ENCODE data around the gene FIGNL1. TPM values are rescaled to one million over a fixed set of nuclear protein-coding genes. Genes with fewer than 3 reads are reported as not detected.

Gene FIGNL1
- total and polyA plus RNA-seq, 5 donors from 2014 or later = 10.8 to 13.8 (median 12.5) TPM

DNA sequence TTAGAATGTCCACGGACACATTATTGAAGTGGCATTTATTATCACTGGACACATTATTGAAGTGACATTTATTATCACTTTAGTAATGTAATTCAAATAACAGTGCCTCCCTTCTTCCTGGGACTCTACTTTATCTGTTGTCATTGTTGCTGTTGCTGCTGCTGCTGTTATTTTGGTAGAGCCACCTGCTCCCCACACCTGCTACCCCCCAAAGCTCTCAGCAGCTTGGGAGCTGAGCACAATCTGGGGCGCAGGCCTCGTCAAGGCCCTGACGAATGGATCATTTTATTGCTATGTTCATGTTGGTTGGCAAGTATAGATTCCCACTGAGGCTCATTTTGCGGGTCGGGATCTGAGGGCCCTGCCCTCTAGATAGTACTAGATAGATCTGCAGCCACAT, 24.8 kb downstream of the FIGNL1 start:
- ATAC-seq (ENCODE audit: low read depth in 2 of 2) (no peak), DNase-seq (no peak)
- no peaks in the 10 kb centered on the region for H3K27me3 Mint-ChIP-seq
- H3K9me3 ChIP-seq (ENCODE audit: control insufficient read depth in 2 of 2, low read length in 2 of 2) = no peaks in the 10 kb centered on the region
- H3K9me3 Mint-ChIP-seq = no peaks in the 10 kb centered on the region
- no peak overlapping the region for H3K4me3 Mint-ChIP-seq
- H3K4me1 Mint-ChIP-seq = no peaks in the 10 kb centered on the region
- H3K27me3 ChIP-seq (ENCODE audit: control insufficient read depth, insufficient read depth, low read length) = no peaks in the 10 kb centered on the region
- no peak overlapping the region for H3K27ac ChIP-seq (ENCODE audit: insufficient read depth, low read length, poor library complexity, severe bottlenecking)
- no peak overlapping the region for H3K27ac Mint-ChIP-seq
- H3K4me3 ChIP-seq (ENCODE audit: low read depth, low read length) = no peak overlapping the region
- H3K4me1 ChIP-seq (ENCODE audit: control insufficient read depth, insufficient read depth, low read length, poor library complexity, severe bottlenecking) = no peaks in the 10 kb centered on the region
- H3K36me3 ChIP-seq (ENCODE audit: control insufficient read depth, insufficient read depth, low read length) = no peaks in the 10 kb centered on the region
- H3K36me3 Mint-ChIP-seq = no peaks in the 10 kb centered on the region

DNA sequence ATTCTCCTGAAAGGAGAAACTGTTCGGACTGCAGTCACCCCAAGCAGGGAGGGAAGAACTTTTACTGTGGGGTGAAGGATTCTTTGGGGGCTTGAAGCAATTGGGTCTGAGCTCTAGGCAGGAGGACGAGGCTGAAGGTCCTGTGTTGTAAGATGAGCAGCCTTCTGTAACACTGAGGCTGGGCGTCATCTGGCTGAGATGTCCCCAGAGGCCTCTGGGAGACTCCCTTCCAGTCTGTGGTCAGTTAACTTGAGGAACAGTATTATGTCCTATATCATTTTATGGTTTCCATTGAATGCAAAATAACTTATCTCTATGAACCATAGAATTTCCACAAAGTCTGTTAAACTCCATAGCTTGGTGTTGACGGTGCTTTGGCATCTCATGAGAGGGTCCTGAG, 26.3 kb downstream of the FIGNL1 start:
- no peaks in the 10 kb centered on the region for H3K36me3 ChIP-seq (ENCODE audit: control insufficient read depth, insufficient read depth, low read length)
- no peaks in the 10 kb centered on the region for H3K27me3 Mint-ChIP-seq
- no peaks in the 10 kb centered on the region for H3K4me1 Mint-ChIP-seq
- H3K27me3 ChIP-seq (ENCODE audit: control insufficient read depth, insufficient read depth, low read length) = no peaks in the 10 kb centered on the region
- H3K9me3 ChIP-seq (ENCODE audit: control insufficient read depth in 2 of 2, low read length in 2 of 2) = no peaks in the 10 kb centered on the region
- ATAC-seq (ENCODE audit: low read depth in 2 of 2) (no peak), DNase-seq (no peak)
- no peak overlapping the region for H3K4me3 ChIP-seq (ENCODE audit: low read depth, low read length)
- H3K27ac Mint-ChIP-seq = no peak overlapping the region
- H3K4me3 Mint-ChIP-seq = no peak overlapping the region
- H3K9me3 Mint-ChIP-seq = no peaks in the 10 kb centered on the region
- H3K4me1 ChIP-seq (ENCODE audit: control insufficient read depth, insufficient read depth, low read length, poor library complexity, severe bottlenecking) = no peaks in the 10 kb centered on the region
- no peak overlapping the region for H3K27ac ChIP-seq (ENCODE audit: insufficient read depth, low read length, poor library complexity, severe bottlenecking)
- no peaks in the 10 kb centered on the region for H3K36me3 Mint-ChIP-seq

DNA sequence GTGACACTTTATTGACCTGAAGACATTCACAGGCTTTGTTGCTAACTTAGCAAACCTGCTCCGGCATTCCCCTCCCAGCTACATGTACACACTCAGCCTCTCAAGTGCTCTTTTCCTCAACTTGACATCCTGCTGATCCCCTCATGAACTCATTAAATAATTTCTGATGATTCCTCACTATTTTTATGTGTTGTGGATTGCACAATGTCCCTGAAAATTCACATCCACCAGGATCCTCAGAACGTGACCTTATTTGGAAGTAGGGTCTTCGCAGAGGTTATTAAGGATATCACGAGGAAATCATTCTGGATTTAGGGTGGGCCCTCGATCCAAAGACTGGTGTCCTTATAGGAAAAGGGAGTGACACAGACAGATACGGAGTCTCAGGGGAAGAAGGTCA, 27.3 kb downstream of the FIGNL1 start:
- Mint-ChIP-seq H3K4me1 (no peaks in the 10 kb centered on the region), H3K4me3 (no peak overlapping the region), H3K27me3 (no peaks in the 10 kb centered on the region), H3K9me3 (no peaks in the 10 kb centered on the region), H3K27ac (no peak overlapping the region), H3K36me3 (no peaks in the 10 kb centered on the region)
- no peaks in the 10 kb centered on the region for H3K36me3 ChIP-seq (ENCODE audit: control insufficient read depth, insufficient read depth, low read length)
- H3K4me1 ChIP-seq (ENCODE audit: control insufficient read depth, insufficient read depth, low read length, poor library complexity, severe bottlenecking) = no peaks in the 10 kb centered on the region
- ATAC-seq (ENCODE audit: low read depth in 2 of 2) (no peak), DNase-seq (no peak)
- H3K27me3 ChIP-seq (ENCODE audit: control insufficient read depth, insufficient read depth, low read length) = no peaks in the 10 kb centered on the region
- no peak overlapping the region for H3K4me3 ChIP-seq (ENCODE audit: low read depth, low read length)
- no peaks in the 10 kb centered on the region for H3K9me3 ChIP-seq (ENCODE audit: control insufficient read depth in 2 of 2, low read length in 2 of 2)
- no peak overlapping the region for H3K27ac ChIP-seq (ENCODE audit: insufficient read depth, low read length, poor library complexity, severe bottlenecking)

DNA sequence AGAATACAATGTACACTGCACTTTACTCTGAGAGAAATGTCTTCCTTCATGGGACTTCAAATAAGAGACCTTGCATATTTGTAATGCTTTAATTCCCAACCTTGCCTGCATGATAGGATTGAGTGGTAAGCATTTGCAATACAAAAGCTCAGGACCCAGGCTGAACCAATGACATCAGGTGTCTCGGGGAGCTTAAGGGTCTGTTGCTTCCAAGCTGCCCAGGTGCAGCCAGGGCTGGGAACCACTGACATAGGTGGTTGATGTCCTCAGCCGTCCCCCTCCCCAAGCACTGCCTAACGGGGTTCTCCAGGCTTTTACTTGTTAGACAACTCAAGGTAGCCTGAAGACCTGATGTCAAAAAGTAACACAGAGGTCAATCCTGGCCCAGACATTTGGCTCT, 29.1 kb downstream of the FIGNL1 start:
- DNase-seq (no peak), ATAC-seq (ENCODE audit: low read depth in 2 of 2) (no peak)
- Histone ChIP-seq H3K27ac (ENCODE audit: insufficient read depth, low read length, poor library complexity, severe bottlenecking) (no peak overlapping the region), H3K36me3 (ENCODE audit: control insufficient read depth, insufficient read depth, low read length) (no peaks in the 10 kb centered on the region), H3K4me3 (ENCODE audit: low read depth, low read length) (no peak overlapping the region), H3K4me1 (ENCODE audit: control insufficient read depth, insufficient read depth, low read length, poor library complexity, severe bottlenecking) (no peaks in the 10 kb centered on the region), H3K9me3 (ENCODE audit: control insufficient read depth in 2 of 2, low read length in 2 of 2) (no peaks in the 10 kb centered on the region), H3K27me3 (ENCODE audit: control insufficient read depth, insufficient read depth, low read length) (no peaks in the 10 kb centered on the region)
- H3K4me1 Mint-ChIP-seq = peaks cover 0 to 6% (median 2%) of the 10 kb centered on the region in 4 donors
- H3K36me3 Mint-ChIP-seq = no peaks in the 10 kb centered on the region
- H3K9me3 Mint-ChIP-seq = no peaks in the 10 kb centered on the region
- H3K27me3 Mint-ChIP-seq = no peaks in the 10 kb centered on the region
- H3K27ac Mint-ChIP-seq = no peak overlapping the region
- no peak overlapping the region for H3K4me3 Mint-ChIP-seq

DNA sequence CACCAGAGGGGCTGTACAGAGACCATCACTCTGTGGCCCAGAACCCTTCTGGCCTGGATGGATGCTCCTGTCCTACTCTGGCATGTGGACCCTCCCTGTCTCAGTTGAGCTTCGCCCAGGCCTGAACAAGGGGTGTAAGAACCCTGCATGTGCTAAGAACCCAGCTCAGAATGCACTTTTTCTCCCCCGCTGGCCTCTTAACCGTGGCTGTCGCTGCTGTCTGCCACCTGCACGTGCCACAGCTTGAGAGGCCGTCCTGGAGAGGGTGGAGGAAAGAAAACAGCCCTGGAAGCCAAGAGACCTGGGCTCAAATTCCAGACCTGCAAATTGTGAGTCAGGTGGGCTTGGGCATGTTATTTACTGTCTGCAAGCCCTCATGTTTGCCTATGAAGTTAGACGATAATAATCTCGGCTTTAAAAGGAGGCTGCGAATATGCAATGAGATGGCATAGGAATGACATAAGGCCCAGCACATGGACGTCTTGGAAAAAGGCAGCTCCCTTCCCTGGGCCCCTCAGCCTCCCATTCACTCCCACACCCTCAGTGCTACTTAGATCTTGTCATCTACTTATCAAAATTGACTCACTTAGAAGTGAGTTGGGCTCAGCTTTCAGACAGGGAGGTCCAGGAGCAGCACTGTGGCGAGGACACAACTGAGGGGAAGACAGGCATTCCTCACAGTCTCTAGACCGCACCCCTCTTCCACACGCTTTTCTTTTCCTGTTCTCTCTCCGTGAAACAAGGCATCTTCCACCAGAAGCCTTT, 31.4 kb downstream of the FIGNL1 start:
- Mint-ChIP-seq H3K4me3 (no peak overlapping the region), H3K9me3 (no peaks in the 10 kb centered on the region), H3K36me3 (no peaks in the 10 kb centered on the region), H3K27me3 (no peaks in the 10 kb centered on the region), H3K4me1 (peaks cover 0 to 13% (median 3%) of the 10 kb centered on the region in 4 donors), H3K27ac (peak overlapping the region in 2 of 3 donors; percentile 36 to 67)
- Histone ChIP-seq H3K9me3 (ENCODE audit: control insufficient read depth in 2 of 2, low read length in 2 of 2) (no peaks in the 10 kb centered on the region), H3K27ac (ENCODE audit: insufficient read depth, low read length, poor library complexity, severe bottlenecking) (no peak overlapping the region), H3K27me3 (ENCODE audit: control insufficient read depth, insufficient read depth, low read length) (no peaks in the 10 kb centered on the region), H3K36me3 (ENCODE audit: control insufficient read depth, insufficient read depth, low read length) (no peaks in the 10 kb centered on the region), H3K4me3 (ENCODE audit: low read depth, low read length) (no peak overlapping the region), H3K4me1 (ENCODE audit: control insufficient read depth, insufficient read depth, low read length, poor library complexity, severe bottlenecking) (no peaks in the 10 kb centered on the region)
- DNase-seq (no peak), ATAC-seq (ENCODE audit: low read depth in 2 of 2) (no peak)

DNA sequence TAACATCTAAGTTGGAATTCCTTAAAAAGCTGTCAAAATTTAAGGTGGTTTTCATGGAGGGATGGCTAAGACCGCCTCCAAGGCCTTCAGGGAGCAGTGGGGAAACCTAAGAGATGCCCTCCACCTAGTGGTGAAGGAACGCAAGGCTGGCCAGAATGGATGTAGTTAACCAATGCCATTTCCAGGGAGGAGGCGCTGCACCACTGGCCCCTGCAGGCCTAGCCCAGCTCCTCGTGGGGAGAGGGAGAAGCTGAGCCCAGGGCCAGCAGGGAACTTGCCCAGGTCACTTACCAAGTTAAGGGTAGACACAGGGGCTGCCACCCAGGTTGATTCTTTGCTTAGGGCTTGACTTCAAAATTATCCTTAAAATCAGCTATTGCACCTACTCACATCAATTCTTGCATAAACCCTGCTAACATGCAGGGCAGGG, 32.0 kb downstream of the FIGNL1 start:
- H3K9me3 Mint-ChIP-seq = no peaks in the 10 kb centered on the region
- no peaks in the 10 kb centered on the region for H3K27me3 Mint-ChIP-seq
- Histone ChIP-seq H3K4me3 (ENCODE audit: low read depth, low read length) (no peak overlapping the region), H3K27me3 (ENCODE audit: control insufficient read depth, insufficient read depth, low read length) (no peaks in the 10 kb centered on the region), H3K27ac (ENCODE audit: insufficient read depth, low read length, poor library complexity, severe bottlenecking) (no peak overlapping the region), H3K4me1 (ENCODE audit: control insufficient read depth, insufficient read depth, low read length, poor library complexity, severe bottlenecking) (no peaks in the 10 kb centered on the region), H3K36me3 (ENCODE audit: control insufficient read depth, insufficient read depth, low read length) (no peaks in the 10 kb centered on the region), H3K9me3 (ENCODE audit: control insufficient read depth in 2 of 2, low read length in 2 of 2) (no peaks in the 10 kb centered on the region)
- DNase-seq (peak; percentile 47 to 81 (median 62)), ATAC-seq (ENCODE audit: low read depth in 2 of 2) (peak; percentile 77 to 84)
- peaks cover 0 to 13% (median 3%) of the 10 kb centered on the region in 4 donors for H3K4me1 Mint-ChIP-seq
- H3K36me3 Mint-ChIP-seq = no peaks in the 10 kb centered on the region
- H3K4me3 Mint-ChIP-seq = no peak overlapping the region
- H3K27ac Mint-ChIP-seq = no peak overlapping the region

DNA sequence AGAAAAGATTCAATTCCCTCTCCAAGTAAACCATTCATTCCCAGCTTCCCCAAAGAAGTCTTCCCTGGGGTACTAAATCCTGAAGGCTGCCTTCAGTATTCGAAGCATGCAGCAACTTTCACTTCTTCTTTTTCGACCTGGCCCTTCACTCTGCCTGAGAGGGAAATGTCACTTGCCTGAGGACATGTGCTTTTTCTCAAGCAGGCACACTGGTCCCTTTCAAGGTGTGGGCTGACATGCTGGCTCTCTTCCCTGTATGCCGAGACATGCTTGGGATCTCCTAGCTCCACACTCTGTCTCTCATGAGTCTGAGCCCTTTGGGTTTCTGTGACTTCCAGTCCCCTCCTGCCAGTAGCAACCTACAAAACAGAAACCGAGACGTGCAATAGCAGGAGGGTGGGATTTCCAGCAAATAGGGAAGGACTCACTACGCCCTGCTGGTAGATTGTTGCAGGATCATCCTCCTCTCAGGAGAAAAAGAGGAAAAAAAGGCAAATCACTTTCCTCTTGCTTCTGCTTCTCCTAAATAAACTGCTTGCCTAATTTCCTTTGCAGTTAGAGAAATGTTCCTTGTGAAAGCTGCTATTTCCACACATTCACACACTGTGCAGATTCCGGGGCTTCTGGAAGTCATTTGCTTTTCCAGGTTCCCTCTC, 33.5 kb downstream of the FIGNL1 start:
- Histone ChIP-seq H3K27ac (ENCODE audit: insufficient read depth, low read length, poor library complexity, severe bottlenecking) (no peak overlapping the region), H3K27me3 (ENCODE audit: control insufficient read depth, insufficient read depth, low read length) (no peaks in the 10 kb centered on the region), H3K4me3 (ENCODE audit: low read depth, low read length) (no peak overlapping the region), H3K36me3 (ENCODE audit: control insufficient read depth, insufficient read depth, low read length) (no peaks in the 10 kb centered on the region), H3K4me1 (ENCODE audit: control insufficient read depth, insufficient read depth, low read length, poor library complexity, severe bottlenecking) (no peaks in the 10 kb centered on the region), H3K9me3 (ENCODE audit: control insufficient read depth in 2 of 2, low read length in 2 of 2) (no peaks in the 10 kb centered on the region)
- no peak for ATAC-seq (ENCODE audit: low read depth in 2 of 2)
- H3K4me3 Mint-ChIP-seq = peak overlapping the region in 2 of 4 donors; percentile 57 to 61
- peaks cover 0 to 16% (median 4%) of the 10 kb centered on the region in 4 donors for H3K4me1 Mint-ChIP-seq
- H3K9me3 Mint-ChIP-seq = no peaks in the 10 kb centered on the region
- H3K36me3 Mint-ChIP-seq = no peaks in the 10 kb centered on the region
- peak overlapping the region in 2 of 3 donors; percentile 26 to 62 for H3K27ac Mint-ChIP-seq
- DNase-seq = no peak
- H3K27me3 Mint-ChIP-seq = no peaks in the 10 kb centered on the region
